Loucy (cell line): ENCODE results near the gene SLC8B1.

Experiments used
- CTCF ChIP-seq: fragments of 200-600 bp; sonication (generic); conservative IDR thresholded peaks from 2 replicates; pipeline ENCODE4 v1.5.1; 2014; ENCODE audit warnings: mild to moderate bottlenecking, antibody characterized with exemption, low read length
- EZH2phosphoT487 ChIP-seq: fragments of 200-600 bp; IDR thresholded peaks from 2 replicates; pipeline ENCODE4 v1.6.1; 2018; ENCODE audit warnings: antibody characterized with exemption, mild to moderate bottlenecking, moderate library complexity, borderline replicate concordance

- TF ChIP-seq CTCF = no peak
- TF ChIP-seq EZH2phosphoT487 = no peak
Observed at GRCh38 chr12:113292091-113292490, 42.8 kb downstream of the SLC8B1 start.
